ENCODE data around the gene LAMTOR1.

The LAMTOR1 gene

GRCh38 chr11:72083414-72083813, 19.7 kb downstream of the LAMTOR1 start:
- no peak for DNase-seq (ENCODE audit: low read depth in 1 of 2, low spot score in 1 of 2)

GRCh38 chr11:72081821-72082453, 21.2 kb downstream of the LAMTOR1 start:
- DNase-seq (ENCODE audit: low read depth in 1 of 2, low spot score in 1 of 2): no peak

DNA sequence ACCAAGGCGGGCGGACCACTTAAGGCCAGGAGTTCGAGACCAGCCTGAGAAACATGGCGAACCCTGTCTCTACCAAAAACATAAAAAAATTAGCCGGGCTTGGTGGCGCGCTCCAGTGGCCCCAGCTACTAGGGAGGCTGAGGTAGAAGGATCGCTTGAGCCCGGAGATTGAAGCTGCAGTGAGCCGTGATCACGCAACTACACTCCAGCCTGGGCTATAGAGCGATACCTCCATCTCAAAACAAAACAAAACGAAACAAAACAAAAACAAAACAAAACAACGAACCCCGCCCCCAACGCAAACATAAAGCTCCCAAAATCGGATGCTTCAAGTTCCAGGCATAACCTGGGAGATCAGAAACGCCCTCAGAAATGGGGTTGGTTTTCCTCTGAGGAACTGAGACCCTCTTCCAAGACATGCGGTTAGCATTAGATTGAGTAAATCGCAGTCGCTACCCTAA, 21.9 kb downstream of the LAMTOR1 start:
- DNase-seq (ENCODE audit: low read depth in 1 of 2, low spot score in 1 of 2): no peak

DNA sequence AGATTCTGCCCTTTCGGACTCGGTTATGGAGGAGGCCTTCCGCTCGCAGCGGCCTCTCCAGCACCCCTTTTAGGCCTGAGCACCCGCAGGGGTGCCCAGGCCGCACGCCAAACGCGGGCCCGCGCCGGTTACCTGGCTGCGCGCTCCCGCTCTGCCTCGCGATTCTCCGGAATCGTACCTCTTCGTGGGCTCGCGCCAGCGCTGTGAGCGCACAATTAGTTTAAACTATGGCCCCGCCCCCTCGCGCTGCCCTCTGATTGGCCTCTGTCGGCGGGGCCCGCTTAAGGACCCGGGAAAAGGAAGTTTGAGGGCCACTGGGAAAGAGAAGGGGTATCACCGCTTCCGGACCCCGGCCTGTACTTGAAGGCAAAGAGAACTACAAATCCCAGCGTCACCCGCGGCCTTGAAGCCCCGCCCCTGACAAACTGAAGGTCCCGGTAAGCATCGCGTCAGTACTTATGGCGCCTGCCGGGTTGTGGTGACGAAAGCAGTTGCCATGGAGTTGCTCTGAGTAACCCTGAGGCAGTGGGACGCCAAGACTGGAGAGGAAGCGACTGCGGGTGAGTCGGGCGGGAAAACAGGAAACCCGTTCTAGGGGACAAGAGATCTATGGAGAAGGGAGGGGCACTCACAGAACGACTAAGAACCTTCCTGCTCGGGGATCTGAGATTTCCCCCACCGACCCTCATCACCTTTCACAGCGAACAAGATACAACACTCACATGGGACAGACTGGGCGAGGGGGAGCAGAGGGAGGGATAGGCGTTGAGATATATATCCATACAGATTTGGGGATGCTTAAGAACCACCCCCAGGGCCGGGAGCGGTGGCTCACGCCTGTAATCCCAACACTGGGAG, 22.5 kb downstream of the LAMTOR1 start, which contains the start of the genes LRRC51 and NUMA1:
LRRC51 (plus strand) TSS at position 525 of the 858 bp plus-strand sequence. CDS start 8,234 bp downstream, outside the sequence.
NUMA1 (minus strand) TSS at position 217 of the 858 bp plus-strand sequence. CDS start 44,599 bp downstream, outside the sequence.
- peak; percentile 95 to 97 for DNase-seq (ENCODE audit: low read depth in 1 of 2, low spot score in 1 of 2)

- no peak for DNase-seq (ENCODE audit: low read depth in 1 of 2, low spot score in 1 of 2)
These were observed 23.2 kb downstream of the LAMTOR1 start for GRCh38 chr11:72079819-72080325.

DNA sequence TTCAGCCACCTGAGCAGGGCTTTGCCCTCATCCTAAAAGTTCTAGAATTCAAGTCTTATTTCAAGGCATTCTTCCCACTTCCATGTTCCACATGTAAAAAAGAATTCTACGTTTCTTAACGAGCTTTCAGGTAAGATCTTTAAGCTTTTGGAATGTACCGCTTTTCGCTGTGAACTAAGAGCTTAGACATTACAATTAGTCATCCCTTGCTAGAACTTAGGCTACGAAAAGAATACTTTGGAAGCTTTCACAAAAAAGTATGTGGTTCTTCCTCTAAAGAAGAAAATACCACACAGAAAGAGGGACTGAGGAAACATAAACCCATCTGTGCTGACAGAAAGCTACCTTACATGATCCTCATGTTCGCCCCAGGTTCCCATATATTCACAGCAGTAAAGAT, 24.6 kb downstream of the LAMTOR1 start:
- no peak for DNase-seq (ENCODE audit: low read depth in 1 of 2, low spot score in 1 of 2)

GRCh38 chr11:72075756-72076155, 27.3 kb downstream of the LAMTOR1 start:
- DNase-seq (ENCODE audit: low read depth in 1 of 2, low spot score in 1 of 2): no peak

DNA sequence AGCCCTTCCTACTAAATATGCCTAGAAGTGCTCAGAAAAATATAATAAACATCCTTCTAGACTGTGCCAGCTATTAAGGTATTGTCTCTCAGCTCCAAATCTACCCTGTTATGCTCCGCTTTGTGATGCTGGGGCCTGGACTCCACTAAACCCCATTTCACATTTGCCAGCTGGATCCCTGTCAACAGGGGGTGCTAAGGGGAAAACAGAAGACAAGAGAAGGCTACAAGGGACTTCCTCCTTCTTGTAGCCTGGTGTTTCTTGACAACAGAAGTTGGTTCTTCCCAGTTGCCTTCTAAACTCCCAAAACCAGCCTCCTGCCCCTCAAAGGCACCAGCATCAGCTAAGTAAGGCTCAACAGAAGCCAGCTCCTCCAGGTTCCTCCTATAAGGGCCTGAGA, 28.0 kb downstream of the LAMTOR1 start:
- no peak for DNase-seq (ENCODE audit: low read depth in 1 of 2, low spot score in 1 of 2)

DNA sequence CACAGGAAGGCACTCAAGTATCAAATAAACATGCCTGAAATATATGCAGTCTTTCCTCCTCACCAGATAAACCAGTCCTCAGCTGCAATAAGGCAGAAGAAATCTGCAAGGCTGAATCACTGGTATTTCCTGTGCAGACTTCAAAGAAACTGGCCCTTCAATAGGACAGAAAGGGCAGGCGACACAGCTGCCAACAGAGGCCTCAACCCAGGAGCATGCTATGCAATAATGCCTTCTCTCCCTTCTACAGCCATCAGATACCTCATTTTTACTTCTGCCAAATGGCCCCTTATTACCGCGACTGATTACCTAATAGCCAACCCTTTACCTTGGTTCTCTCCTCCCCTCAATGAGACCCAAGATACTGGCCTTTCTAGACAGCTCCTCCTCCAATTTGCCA, 30.7 kb downstream of the LAMTOR1 start:
- no peak for DNase-seq (ENCODE audit: low read depth in 1 of 2, low spot score in 1 of 2)

GRCh38 chr11:72070491-72070890, 32.6 kb downstream of the LAMTOR1 start:
- DNase-seq (ENCODE audit: low read depth in 1 of 2, low spot score in 1 of 2): no peak

DNA sequence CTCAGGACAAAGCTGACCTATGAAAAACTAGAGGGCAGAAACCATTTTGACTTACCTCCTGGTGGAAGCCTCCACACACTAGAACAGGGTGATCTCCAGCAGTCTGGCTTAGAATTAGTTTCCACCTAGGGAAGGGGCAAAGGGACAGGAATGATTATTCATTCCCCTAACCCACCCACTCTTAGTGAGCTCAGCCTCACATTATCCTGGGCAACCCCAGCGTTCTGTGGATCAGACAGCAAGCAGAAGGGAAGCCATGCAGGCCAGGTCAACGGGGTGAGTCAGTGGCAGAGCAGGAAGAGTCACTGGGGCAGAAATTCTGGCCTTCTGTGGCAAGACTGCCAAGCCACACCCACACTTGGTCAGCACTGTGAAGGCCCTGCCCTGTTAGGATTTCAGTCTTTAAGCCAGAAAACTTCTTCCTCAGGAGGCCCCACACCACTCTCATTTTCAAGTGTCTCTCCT, 33.3 kb downstream of the LAMTOR1 start:
- no peak for DNase-seq (ENCODE audit: low read depth in 1 of 2, low spot score in 1 of 2)

DNA sequence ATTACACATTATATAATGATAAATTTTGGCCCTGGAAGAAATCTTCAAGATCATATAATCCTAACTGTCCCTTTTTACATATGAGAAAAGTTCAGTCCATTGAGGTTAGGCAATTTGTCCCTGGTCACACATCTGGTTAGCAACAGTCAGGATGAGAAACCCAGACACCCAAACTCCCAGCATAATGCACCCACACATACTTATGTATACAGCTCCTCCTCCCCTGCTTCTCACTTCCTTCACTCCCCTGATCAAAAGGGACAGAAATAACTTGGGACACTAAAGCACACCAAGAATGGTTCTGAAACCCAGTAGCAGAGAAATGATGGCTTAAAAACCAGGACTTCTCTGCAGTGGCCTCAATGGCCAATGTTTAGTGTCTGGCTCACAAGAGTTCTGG, 33.9 kb downstream of the LAMTOR1 start:
- DNase-seq (ENCODE audit: low read depth in 1 of 2, low spot score in 1 of 2): no peak

DNA sequence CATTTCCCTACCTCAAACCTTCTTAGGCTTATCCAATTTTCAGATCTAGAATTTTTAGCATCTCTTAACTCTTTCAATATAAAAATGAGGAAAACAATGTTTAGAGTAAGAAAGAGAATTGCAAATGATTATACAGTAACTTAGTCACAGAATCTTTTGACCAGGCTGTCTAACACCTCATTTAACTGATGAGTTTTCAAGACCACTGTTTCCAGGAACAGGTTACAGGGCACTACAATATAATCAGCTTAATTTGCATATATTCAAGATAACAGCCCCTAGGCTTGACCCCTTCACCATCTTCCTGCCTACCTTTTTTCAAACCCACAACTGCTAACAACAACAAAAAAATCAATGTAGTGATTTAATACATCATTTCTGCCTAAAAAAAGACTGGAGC, 35.4 kb downstream of the LAMTOR1 start:
- no peak for DNase-seq (ENCODE audit: low read depth in 1 of 2, low spot score in 1 of 2)

- no peak for DNase-seq (ENCODE audit: low read depth in 1 of 2, low spot score in 1 of 2)
These were observed 35.8 kb downstream of the LAMTOR1 start for GRCh38 chr11:72067266-72067665.

- no peak for DNase-seq (ENCODE audit: low read depth in 1 of 2, low spot score in 1 of 2)
These were observed 36.2 kb downstream of the LAMTOR1 start for GRCh38 chr11:72066855-72067254.

- no peak for DNase-seq (ENCODE audit: low read depth in 1 of 2, low spot score in 1 of 2)
These were observed 41.2 kb downstream of the LAMTOR1 start for GRCh38 chr11:72061739-72062396.

DNA sequence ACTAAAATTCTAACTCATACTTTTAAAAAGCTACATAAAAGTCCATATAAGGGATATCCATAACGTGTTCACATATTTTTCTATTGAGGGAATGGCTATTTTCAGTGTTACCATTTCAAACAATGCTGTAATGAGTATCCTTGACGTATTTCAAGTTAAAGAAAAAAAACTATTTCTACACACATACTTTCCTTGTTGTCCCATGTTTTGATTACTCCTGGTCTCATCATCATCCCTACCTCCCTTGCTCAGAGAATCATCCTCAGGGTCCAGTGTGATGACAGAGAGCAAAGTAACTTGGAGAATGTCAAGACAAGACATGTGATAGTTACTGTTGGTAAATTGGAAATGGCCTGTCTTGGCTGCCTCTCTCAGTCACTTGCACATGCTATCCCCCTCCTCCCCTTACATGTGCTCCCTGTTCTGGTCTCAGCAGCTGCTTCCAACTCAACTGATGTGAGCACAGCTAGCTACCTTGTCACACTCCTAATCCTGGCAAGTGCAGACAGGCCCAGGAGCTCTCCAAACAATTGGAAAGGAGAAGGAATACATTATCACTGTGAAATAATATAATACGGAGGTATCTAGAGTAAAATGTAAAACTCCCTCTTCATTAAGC, 44.6 kb downstream of the LAMTOR1 start:
- DNase-seq (ENCODE audit: low read depth in 1 of 2, low spot score in 1 of 2): no peak

GRCh38 chr11:72048766-72049460, 54.2 kb downstream of the LAMTOR1 start:
- no peak for DNase-seq (ENCODE audit: low read depth in 1 of 2, low spot score in 1 of 2)
